Panc1 (cell line): Measurements from ENCODE around the gene UNKL. TPM values are rescaled to one million over a fixed set of nuclear protein-coding genes. Genes with fewer than 3 reads are reported as not detected.

Experiments
- ATAC-seq: fragments of 200-7000 bp; cut with Tn5 transposase; 2 replicates; pipeline ENCODE4 v1.9.1; 2020; ENCODE audit warnings: mild to moderate bottlenecking, moderate library complexity
- BruUV-seq: library from RNA; stranded (reverse); fragments of 400-500 nt; replicated peaks from 2 replicates; lab custom pipeline; 2021; lab: Mats Ljungman, UMichigan
- CTCF ChIA-PET: fragments of 300-600 bp; sonication (Branson Sonifier 250); formaldehyde crosslinking; loops from one replicate; lab custom pipeline; 2022; ENCODE audit warnings: antibody characterized with exemption; lab: Charles Lee
- POLR2A ChIA-PET: fragments of 300-600 bp; sonication (Branson Sonifier 250); formaldehyde crosslinking; loops from one replicate; lab custom pipeline; 2022; ENCODE audit warnings: antibody characterized with exemption; lab: Charles Lee
- DNase-seq: peaks from one replicate; pipeline ENCODE4 v3.0.0-alpha.2; 2010; ENCODE audit warnings: low read depth, low spot score
- H3K27ac ChIP-seq: 2 replicates; pipeline ENCODE4 v1.5.1; 2011; ENCODE audit warnings: mild to moderate bottlenecking, low read length, inconsistent platforms
- H3K27me3 ChIP-seq: fragments of 200-500 bp; sonication (Bioruptor generic); 2 replicates; pipeline ENCODE4 v1.6.0; 2014; ENCODE audit warnings: low read length, inconsistent platforms; ENCODE audit not compliant: control insufficient read depth, insufficient read depth
- H3K36me3 ChIP-seq: fragments of 200-500 bp; sonication (Bioruptor generic); 2 replicates; pipeline ENCODE4 v1.5.1; 2014; ENCODE audit warnings: inconsistent platforms, mild to moderate bottlenecking, low read length, moderate library complexity; ENCODE audit not compliant: control insufficient read depth, insufficient read depth
- H3K4me1 ChIP-seq: 2 replicates; pipeline ENCODE4 v1.5.1; 2011; ENCODE audit warnings: inconsistent platforms, mild to moderate bottlenecking, low read length, moderate library complexity; ENCODE audit not compliant: control insufficient read depth, insufficient read depth
- H3K4me3 ChIP-seq, 2 experiments: 2 replicates each; pipeline ENCODE4 v1.5.1; 2011 to 2012; ENCODE audit warnings: low read depth in 2 of 2, low read length in 2 of 2, mild to moderate bottlenecking in 2 of 2, inconsistent platforms in 1 of 2, moderate library complexity in 1 of 2
- H3K9me3 ChIP-seq: fragments of 200-500 bp; sonication (Bioruptor generic); 2 replicates; pipeline ENCODE4 v1.5.1; 2014; ENCODE audit warnings: low read depth, mild to moderate bottlenecking, inconsistent platforms, low read length, moderate library complexity; ENCODE audit not compliant: control insufficient read depth, insufficient read depth
- CTCF ChIP-seq: fragments of 450-650 bp; IDR thresholded peaks from 2 replicates; pipeline ENCODE4 v1.5.1; 2017; ENCODE audit warnings: mild to moderate bottlenecking
- POLR2AphosphoS5 ChIP-seq: IDR thresholded peaks from 2 replicates; pipeline ENCODE4 v1.6.1; 2012; ENCODE audit warnings: mild to moderate bottlenecking, low read depth, low read length, moderate library complexity
- REST ChIP-seq, 2 experiments: IDR thresholded peaks; 2 replicates each; pipeline ENCODE4 v1.6.1; 2011 to 2012; ENCODE audit warnings: low read depth in 2 of 2, control low read depth in 1 of 2, low read length in 1 of 2, mild to moderate bottlenecking in 1 of 2, moderate library complexity in 1 of 2; ENCODE audit not compliant: insufficient read depth in 1 of 2
- SIN3A ChIP-seq: IDR thresholded peaks from 2 replicates; pipeline ENCODE4 v1.6.1; 2012; ENCODE audit warnings: low read depth, mild to moderate bottlenecking, low read length, moderate library complexity, borderline replicate concordance; ENCODE audit not compliant: insufficient read depth
- TCF7L2 ChIP-seq: IDR thresholded peaks from 2 replicates; pipeline ENCODE4 v1.6.1; 2011; ENCODE audit warnings: mild to moderate bottlenecking, low read depth, low read length, inconsistent platforms
- in situ Hi-C: cut with HindIII; loops from 2 replicates; pipeline ENCODE4 v1.10.0; 2016; ENCODE audit warnings: low sequenced_read_pairs, low pct_unique_long_range_greater_than_20kb
- intact Hi-C: fragments of 100-400 bp; cut with micrococcal nuclease; formaldehyde crosslinking; loops from one replicate; pipeline ENCODE4 v1.10.0; 2022; ENCODE audit not compliant: unreplicated experiment
- total RNA-seq: library from RNA; stranded (reverse); gene quantifications from one replicate; pipeline ENCODE4 v1.2.1, GENCODE V29; 2021; ENCODE audit not compliant: unreplicated experiment

Gene UNKL
- total RNA-seq, 1 experiment from 2014 or later, result 26.6 TPM

GRCh38 chr16:1408171-1408837, 6.2 kb downstream of the UNKL start:
- Histone ChIP-seq H3K27me3 (no peaks in the 10 kb centered on the region), H3K4me3 (peak overlapping the region; percentile 61 to 74), H3K36me3 (no peaks in the 10 kb centered on the region), H3K9me3 (no peaks in the 10 kb centered on the region), H3K4me1 (no peaks in the 10 kb centered on the region), H3K27ac (peak overlapping the region; percentile 14)
- ATAC-seq, result peak; percentile 94
- TF ChIP-seq CTCF (no peak), TCF7L2 (no peak; the same call in 1 of the 2 replicates), SIN3A (no peak), REST (IDR thresholded peaks at IDR 0.05; ENCODE audit: insufficient read depth in 1 of 2, low read depth in 2 of 2, low read length in 1 of 2) (no peak), POLR2AphosphoS5 (no peak)
- in situ Hi-C loops, result no loop called here
- ChIA-PET CTCF (no interaction called here), POLR2A (interaction anchor here (0.5 to 0.6 kb wide), 2 partner anchors 47 to 386 kb away, joined by 3 to 15 read pairs; no protein-coding TSS in a partner anchor)
- no TSS peak for BruUV-seq
- intact Hi-C loops, result no loop called here
- no peak for DNase-seq

GRCh38 chr16:1407753-1408152, 6.8 kb downstream of the UNKL start:
- BruUV-seq, result no TSS peak
- POLR2A ChIA-PET, result interaction anchor here (0.6 kb wide), 1 partner anchor 386 kb away, joined by 3 read pairs; no protein-coding TSS in a partner anchor
- Histone ChIP-seq H3K4me1 (no peaks in the 10 kb centered on the region), H3K36me3 (no peaks in the 10 kb centered on the region), H3K27ac (no peak overlapping the region), H3K4me3 (peak overlapping the region; percentile 61 to 74), H3K27me3 (no peaks in the 10 kb centered on the region), H3K9me3 (no peaks in the 10 kb centered on the region)
- TF ChIP-seq REST (IDR thresholded peaks at IDR 0.05; ENCODE audit: insufficient read depth in 1 of 2, low read depth in 2 of 2, low read length in 1 of 2) (no peak), SIN3A (no peak), CTCF (no peak), POLR2AphosphoS5 (no peak), TCF7L2 (no peak)
- intact Hi-C loops (no loop called here), in situ Hi-C loops (no loop called here)
- CTCF ChIA-PET, result interaction anchor here (0.7 kb wide), 1 partner anchor 23 kb away, joined by 3 read pairs; the partner anchor contains the start of gene PERCC1
- ATAC-seq (peak; percentile 67), DNase-seq (no peak)
